ENCODE results near the gene ATAD3B. TPM values are rescaled to one million over a fixed set of nuclear protein-coding genes. Genes with fewer than 3 reads are reported as not detected.

ATAD3B gene
- total and polyA plus RNA-seq, 2 experiments from 2014 or later: 11.6 to 20.2 TPM

GRCh38 chr1:1432274-1432950, 39.2 kb upstream of the ATAD3B start:
- Histone ChIP-seq H3K4me2 (ENCODE audit: unreplicated experiment) (no peak overlapping the region), H3K36me3 (ENCODE audit: low read depth) (no peaks in the 10 kb centered on the region), H4K20me1 (ENCODE audit: insufficient read depth) (no peaks in the 10 kb centered on the region), H3K79me2 (ENCODE audit: insufficient read depth) (no peaks in the 10 kb centered on the region), H3F3A (ENCODE audit: insufficient read depth) (0 out of 2 replicates have a peak, but pooled peaks cover 7% of the 10 kb centered on the region), H2AFZ (no peak overlapping the region), H3K9ac (no peak overlapping the region), H3K27ac (no peak overlapping the region), H3K4me1 (ENCODE audit: insufficient read depth) (no peaks in the 10 kb centered on the region), H3K4me3 (no peak overlapping the region), H3K27me3 (replicated peaks; ENCODE audit: insufficient read depth) (no peaks in the 10 kb centered on the region), H3K9me2 (ENCODE audit: insufficient read depth) (no peaks in the 10 kb centered on the region), H3K9me3 (ENCODE audit: low read depth) (no peaks in the 10 kb centered on the region)
- 88 to 90% methylated on average over 18 to 27 of the region's 28 CpGs for WGBS, 2 experiments (ENCODE audit: low coverage in 1 of 2, low lambda C conversion rate in 2 of 2, missing lambda C conversion rate in 2 of 2)
- in situ Hi-C loops (cut with MboI): no loop called here
- DNase-seq: no peak
- TF ChIP-seq EZH2 (IDR thresholded peaks at IDR 0.05; ENCODE audit: insufficient read depth, poor library complexity, severe bottlenecking) (no peak), EZH2phosphoT487 (IDR thresholded peaks at IDR 0.05; ENCODE audit: insufficient read depth, low read depth) (no peak)

GRCh38 chr1:1432951-1433803, 38.4 kb upstream of the ATAD3B start:
- H3K4me3 ChIP-seq: no peak overlapping the region
- no peak overlapping the region for H3K4me2 ChIP-seq (ENCODE audit: unreplicated experiment)
- no peak overlapping the region for H3K27ac ChIP-seq
- no peak overlapping the region for H2AFZ ChIP-seq
- H3K79me2 ChIP-seq (ENCODE audit: insufficient read depth): no peaks in the 10 kb centered on the region
- in situ Hi-C loops (cut with MboI): no loop called here
- TF ChIP-seq EZH2 (IDR thresholded peaks at IDR 0.05; ENCODE audit: insufficient read depth, poor library complexity, severe bottlenecking): no peak
- TF ChIP-seq EZH2phosphoT487 (IDR thresholded peaks at IDR 0.05; ENCODE audit: insufficient read depth, low read depth): no peak
- no peaks in the 10 kb centered on the region for H3K9me2 ChIP-seq (ENCODE audit: insufficient read depth)
- no peaks in the 10 kb centered on the region for H4K20me1 ChIP-seq (ENCODE audit: insufficient read depth)
- no peaks in the 10 kb centered on the region for H3K27me3 ChIP-seq (replicated peaks; ENCODE audit: insufficient read depth)
- H3K36me3 ChIP-seq (ENCODE audit: low read depth): no peaks in the 10 kb centered on the region
- H3K9me3 ChIP-seq (ENCODE audit: low read depth): no peaks in the 10 kb centered on the region
- no peak for DNase-seq
- 0 out of 2 replicates have a peak, but pooled peaks cover 7% of the 10 kb centered on the region for H3F3A ChIP-seq (ENCODE audit: insufficient read depth)
- H3K9ac ChIP-seq: no peak overlapping the region
- no peaks in the 10 kb centered on the region for H3K4me1 ChIP-seq (ENCODE audit: insufficient read depth)
- WGBS, 2 experiments (ENCODE audit: low coverage in 1 of 2, low lambda C conversion rate in 2 of 2, missing lambda C conversion rate in 2 of 2): 85 to 88% methylated on average over 20 to 33 of the region's 34 CpGs

DNA sequence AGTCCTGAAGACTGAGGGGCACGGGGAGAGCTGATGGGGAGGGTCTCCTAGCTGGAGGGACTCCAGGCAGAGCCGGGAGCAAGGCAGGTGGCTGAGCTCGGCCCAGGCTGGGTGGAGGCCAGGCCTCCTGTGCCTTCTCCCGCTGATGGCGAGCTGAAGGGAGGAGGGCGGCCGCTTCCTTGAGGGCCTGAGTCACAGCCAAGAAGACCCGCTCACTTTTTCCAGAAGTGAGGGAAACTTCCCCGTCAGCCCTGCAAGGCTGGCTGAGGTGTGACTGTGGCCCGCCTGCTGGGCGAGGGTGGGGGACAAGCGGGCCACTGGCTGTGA, 37.8 kb upstream of the ATAD3B start:
- TF ChIP-seq EZH2phosphoT487 (IDR thresholded peaks at IDR 0.05; ENCODE audit: insufficient read depth, low read depth) (no peak), EZH2 (IDR thresholded peaks at IDR 0.05; ENCODE audit: insufficient read depth, poor library complexity, severe bottlenecking) (no peak)
- Histone ChIP-seq H3K79me2 (ENCODE audit: insufficient read depth) (no peaks in the 10 kb centered on the region), H2AFZ (no peak overlapping the region), H3K9ac (no peak overlapping the region), H3K9me2 (ENCODE audit: insufficient read depth) (no peaks in the 10 kb centered on the region), H3K4me3 (no peak overlapping the region), H3K9me3 (ENCODE audit: low read depth) (no peaks in the 10 kb centered on the region), H3K27me3 (replicated peaks; ENCODE audit: insufficient read depth) (no peaks in the 10 kb centered on the region), H3K4me2 (ENCODE audit: unreplicated experiment) (no peak overlapping the region), H3K36me3 (ENCODE audit: low read depth) (no peaks in the 10 kb centered on the region), H3K27ac (no peak overlapping the region), H4K20me1 (ENCODE audit: insufficient read depth) (no peaks in the 10 kb centered on the region), H3F3A (ENCODE audit: insufficient read depth) (0 out of 2 replicates have a peak, but pooled peaks cover 7% of the 10 kb centered on the region), H3K4me1 (ENCODE audit: insufficient read depth) (no peaks in the 10 kb centered on the region)
- 74 to 75% methylated on average over 11 of the region's 12 CpGs for WGBS, 2 experiments (ENCODE audit: low coverage in 1 of 2, low lambda C conversion rate in 2 of 2, missing lambda C conversion rate in 2 of 2)
- in situ Hi-C loops (cut with MboI): no loop called here
- peak; percentile 57 for DNase-seq

DNA sequence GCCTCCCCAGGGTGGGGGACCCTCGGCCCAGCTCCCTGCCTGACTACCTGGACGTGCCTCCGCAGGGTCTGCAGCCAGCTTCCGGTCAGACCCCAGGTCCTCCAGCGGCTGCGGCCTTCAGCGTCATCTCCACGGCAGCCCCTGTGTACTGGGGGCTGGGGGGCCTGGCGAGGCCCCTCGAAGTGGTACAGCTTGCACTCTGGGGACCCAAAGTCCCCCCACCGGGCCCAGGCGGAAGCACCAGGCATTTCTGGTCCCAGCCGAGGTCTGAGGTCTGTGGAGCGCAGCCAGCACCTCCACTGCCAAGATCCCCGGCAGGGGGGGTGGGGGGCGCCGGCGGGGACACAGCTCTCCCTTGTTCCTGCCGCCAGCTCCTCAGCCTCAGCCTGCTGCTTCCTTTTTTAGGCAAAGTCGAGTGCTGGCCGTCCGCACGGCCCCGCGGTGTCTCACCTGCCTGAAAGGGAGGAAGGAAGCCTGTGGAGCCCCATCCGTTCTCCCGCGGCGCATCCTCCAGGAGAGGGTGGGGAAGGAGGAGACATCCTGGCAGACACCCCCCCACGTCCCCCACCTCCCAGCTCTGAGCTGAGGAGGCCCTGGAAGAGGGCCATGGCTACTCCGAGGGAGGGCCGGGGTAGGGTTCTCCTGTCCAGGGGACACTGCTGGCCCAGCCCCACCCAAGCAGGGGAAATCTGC, 37.3 kb upstream of the ATAD3B start:
- in situ Hi-C loops (cut with MboI): no loop called here
- H3K4me1 ChIP-seq (ENCODE audit: insufficient read depth): no peaks in the 10 kb centered on the region
- H3K4me2 ChIP-seq (ENCODE audit: unreplicated experiment): no peak overlapping the region
- H3K9me3 ChIP-seq (ENCODE audit: low read depth): no peaks in the 10 kb centered on the region
- H3K27me3 ChIP-seq (replicated peaks; ENCODE audit: insufficient read depth): no peaks in the 10 kb centered on the region
- H3F3A ChIP-seq (ENCODE audit: insufficient read depth): 0 out of 2 replicates have a peak, but pooled peaks cover 7% of the 10 kb centered on the region
- TF ChIP-seq EZH2phosphoT487 (IDR thresholded peaks at IDR 0.05; ENCODE audit: insufficient read depth, low read depth) (no peak), EZH2 (IDR thresholded peaks at IDR 0.05; ENCODE audit: insufficient read depth, poor library complexity, severe bottlenecking) (no peak)
- H3K27ac ChIP-seq: no peak overlapping the region
- H4K20me1 ChIP-seq (ENCODE audit: insufficient read depth): no peaks in the 10 kb centered on the region
- no peaks in the 10 kb centered on the region for H3K79me2 ChIP-seq (ENCODE audit: insufficient read depth)
- no peak overlapping the region for H2AFZ ChIP-seq
- no peaks in the 10 kb centered on the region for H3K9me2 ChIP-seq (ENCODE audit: insufficient read depth)
- H3K36me3 ChIP-seq (ENCODE audit: low read depth): no peaks in the 10 kb centered on the region
- H3K9ac ChIP-seq: no peak overlapping the region
- H3K4me3 ChIP-seq: no peak overlapping the region
- DNase-seq: no peak
- WGBS, 2 experiments (ENCODE audit: low coverage in 1 of 2, low lambda C conversion rate in 2 of 2, missing lambda C conversion rate in 2 of 2): 50 to 53% methylated on average over 27 to 31 of the region's 32 CpGs
